ENCODE data around the gene MSMB.
"Not testable (repeated sequence)": the region's sequence is repeated elsewhere in the genome, so short reads cannot be mapped to it uniquely, and the experiment has no call there.

The MSMB gene

GRCh38 chr10:46004963-46005362 is 41.1 kb downstream of the MSMB start:
- DNase-seq = no peak

- DNase-seq = no peak
Measured at GRCh38 chr10:46002916-46003693, 43.0 kb downstream of the MSMB start.

GRCh38 chr10:46002189-46002687 is 43.8 kb downstream of the MSMB start:
- DNase-seq = not testable (repeated sequence)

DNA sequence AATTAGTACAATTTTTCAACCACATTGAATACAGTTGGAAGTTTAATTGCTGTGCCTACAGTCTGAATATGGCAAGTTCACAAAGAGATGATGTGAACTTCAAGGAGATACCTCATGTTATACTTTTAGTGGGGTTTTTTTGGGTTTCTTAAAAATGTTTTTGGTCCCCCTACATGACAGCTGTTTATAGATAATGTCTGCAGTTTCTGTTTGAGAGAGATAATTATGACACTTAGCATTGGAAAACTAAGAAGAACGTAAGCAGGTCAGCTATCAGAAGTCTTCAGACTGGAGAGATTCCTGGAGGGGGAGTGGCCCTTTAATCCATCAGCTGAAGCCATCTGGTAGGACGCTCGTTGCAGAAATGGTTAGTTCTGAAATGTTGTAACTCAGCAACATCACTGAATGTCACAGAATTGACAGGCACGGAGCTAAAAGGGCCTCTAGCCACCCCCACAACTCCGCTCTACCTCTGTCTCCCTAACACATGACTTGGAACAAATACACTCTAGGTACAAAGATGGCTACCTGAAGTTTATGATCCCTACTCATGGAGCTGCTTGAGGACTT is 44.8 kb downstream of the MSMB start:
- no peak for DNase-seq

DNA sequence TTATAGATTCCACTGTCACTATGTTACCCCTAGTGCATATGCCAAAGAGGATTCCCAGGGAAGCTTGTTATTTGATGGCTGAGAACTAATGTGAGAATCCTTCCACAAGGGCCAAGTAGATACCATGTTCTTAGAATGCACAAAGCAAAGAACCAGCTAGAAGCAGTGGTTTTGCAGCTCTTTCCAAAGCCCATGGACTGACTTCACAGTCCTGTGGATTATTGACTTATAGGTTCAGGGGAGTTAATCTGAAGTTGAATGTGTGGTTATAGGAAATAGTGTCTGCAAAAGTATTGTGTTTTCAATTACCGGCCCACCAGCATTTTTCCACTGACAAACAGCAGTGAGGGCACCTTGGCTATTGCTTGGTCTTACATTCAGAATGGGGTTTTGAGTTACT is 45.5 kb downstream of the MSMB start:
- no peak for DNase-seq

- not testable (repeated sequence) for DNase-seq
Measured at GRCh38 chr10:45999955-46000354, 46.1 kb downstream of the MSMB start.

DNA sequence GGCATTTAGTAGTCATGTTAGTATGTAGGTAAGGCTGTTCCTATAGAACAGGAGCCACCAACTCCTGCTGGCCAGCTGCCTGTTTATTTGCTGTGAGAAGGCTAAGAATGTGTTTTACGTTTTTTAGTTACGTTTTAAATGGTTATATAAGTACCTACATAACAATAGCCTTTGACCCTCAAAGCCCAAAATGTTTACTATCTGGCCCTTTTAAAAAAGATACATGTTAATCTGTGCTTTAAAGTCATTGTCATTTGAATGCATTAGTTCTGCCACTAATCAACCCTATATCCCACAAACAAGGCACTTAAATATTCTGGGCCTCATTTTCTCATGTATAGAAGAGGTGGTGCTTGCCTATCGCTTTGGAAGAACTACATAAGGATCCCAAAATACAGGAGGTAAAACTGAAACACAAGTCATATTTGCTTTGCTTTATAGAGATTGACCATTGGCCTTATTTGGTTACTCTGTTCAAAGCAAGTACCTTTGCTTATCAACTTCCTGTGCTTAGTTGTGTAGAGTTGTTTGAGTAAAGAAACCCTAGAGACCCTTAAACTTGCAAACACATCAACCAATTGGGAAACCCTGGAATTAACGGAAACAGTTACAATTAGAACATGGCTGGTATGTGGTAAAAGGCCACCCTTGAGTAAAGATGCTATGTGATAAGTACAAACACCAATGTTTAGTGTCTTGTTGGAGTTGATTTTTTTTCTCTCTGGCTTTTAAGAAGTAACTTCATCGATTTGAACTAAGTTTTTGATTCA is 47.9 kb downstream of the MSMB start:
- DNase-seq = no peak

GRCh38 chr10:45997557-45997956 is 48.5 kb downstream of the MSMB start:
- DNase-seq = no peak

DNA sequence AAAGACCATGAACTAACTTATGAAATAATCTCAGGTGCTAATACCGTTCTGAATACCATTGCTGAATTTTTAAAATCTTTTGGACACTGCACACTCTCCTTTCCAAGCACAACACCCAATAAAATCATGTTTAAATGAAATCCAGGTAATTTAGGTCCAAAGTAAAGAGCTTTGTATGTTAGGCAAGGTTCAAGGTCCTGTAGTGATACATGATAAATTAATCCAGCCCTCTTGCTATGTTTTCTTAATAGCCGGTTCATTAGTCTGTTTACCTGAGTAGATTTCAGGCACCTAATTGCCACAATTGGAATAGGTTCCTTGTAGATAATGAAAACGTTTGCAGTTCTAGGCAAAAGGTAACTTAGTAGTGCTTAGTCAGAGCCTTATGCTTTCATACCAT is 60.5 kb downstream of the MSMB start:
- DNase-seq = not testable (repeated sequence)

DNA sequence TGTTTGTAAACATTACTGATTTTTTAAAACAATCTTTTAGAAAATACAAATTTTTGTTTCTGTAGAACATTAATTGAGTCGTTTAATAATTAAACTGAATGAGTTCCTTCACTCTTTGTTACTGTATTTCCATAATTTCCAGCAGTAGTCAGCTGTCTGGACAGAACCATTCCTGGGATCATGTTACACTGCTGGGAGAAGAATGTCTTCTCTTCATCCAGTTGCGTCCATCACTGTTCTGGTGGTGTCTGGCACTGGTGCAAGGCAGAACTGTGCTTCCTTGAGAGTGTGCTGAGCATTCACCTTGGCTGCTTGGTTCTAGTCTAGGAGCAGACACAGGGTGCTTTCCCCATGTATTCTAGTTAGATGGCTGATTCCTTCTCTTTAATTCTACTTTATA is 61.6 kb downstream of the MSMB start:
- DNase-seq = not testable (repeated sequence)

GRCh38 chr10:45983538-45984186 is 62.4 kb downstream of the MSMB start:
- DNase-seq = peak; percentile 73
